SKM-1 treated with dmso at 0.1 percent for 144 hours (cell line): ENCODE data around the gene MYPN.
"Not testable (repeated sequence)": the region's sequence is repeated elsewhere in the genome, so short reads cannot be mapped to it uniquely, and the experiment has no call there.

Experiments used
- DNase-seq: peaks from one replicate; lab custom pipeline; 2025; ENCODE audit not compliant: unreplicated experiment; lab: John Stamatoyannopoulos, UW

Gene MYPN

DNA sequence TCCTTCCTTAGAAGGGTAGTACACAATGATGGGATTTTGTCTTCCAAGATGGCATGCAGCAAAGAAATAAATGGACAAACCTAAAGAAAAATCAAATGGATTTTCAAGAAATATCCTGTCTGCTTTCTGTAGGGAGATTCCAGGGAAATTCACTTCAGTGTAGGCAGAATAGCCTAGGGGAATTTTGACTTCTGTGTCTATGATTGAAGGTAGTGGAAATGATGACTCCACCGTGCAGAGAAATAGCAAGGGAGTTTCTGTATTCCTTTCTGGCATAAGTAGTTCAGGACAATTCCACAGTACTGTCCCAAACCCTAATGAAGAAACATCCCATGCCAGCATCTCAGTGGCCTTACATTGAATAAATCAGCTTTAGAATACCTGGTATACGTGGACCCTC lies 113.1 kb downstream of the MYPN start:
- no peak for DNase-seq

DNA sequence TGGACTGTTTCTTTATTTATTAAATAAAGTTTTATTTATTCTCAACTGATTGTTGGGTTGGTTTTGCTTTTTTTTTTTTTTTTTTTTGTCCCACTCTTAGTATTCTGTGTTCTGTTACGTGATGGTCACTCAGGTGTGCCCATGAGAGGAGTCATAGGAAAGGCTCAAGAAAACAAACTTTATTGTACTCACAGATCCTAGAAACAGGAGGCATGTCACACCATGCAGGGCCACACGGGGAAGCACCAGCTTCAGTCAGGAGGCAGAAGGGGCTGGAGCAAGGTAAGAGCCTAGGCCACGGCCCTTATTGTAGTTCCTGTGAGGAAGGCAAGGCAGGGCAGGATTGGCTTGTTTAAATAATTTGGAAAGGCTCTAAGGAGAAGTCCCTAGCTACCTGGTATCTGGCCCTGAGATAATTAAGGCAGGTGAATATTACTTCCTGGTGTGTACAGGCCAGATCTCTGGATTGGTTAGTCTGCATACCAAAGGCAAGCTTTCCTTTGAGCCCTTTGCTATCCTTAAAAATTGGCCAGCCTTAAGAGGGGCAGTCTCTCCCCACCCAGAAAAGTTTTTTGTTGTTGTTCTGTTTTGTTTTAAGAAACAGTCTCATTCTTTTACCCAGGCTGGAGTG lies 114.4 kb downstream of the MYPN start:
- DNase-seq = no peak

GRCh38 chr10:68224810-68225209 lies 115.5 kb downstream of the MYPN start:
- DNase-seq = no peak

DNA sequence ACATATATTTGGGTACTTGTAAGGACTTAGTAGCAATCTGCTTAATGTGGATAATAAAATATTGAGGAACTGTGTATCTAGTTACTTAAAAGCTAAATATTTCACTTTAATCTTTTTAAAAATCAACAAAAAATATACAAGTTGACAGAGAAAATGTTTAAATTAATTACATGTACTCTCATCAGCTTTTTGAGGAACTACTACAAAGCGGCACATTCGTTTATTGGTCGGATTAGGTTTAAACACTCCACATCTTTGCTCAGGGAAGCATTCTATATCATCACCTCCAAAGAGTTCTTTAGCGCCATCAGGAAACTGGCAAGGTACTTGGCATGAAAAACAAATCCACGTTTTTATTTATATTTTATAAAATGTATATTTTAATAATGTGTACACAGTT lies 121.0 kb downstream of the MYPN start:
- no peak for DNase-seq

DNA sequence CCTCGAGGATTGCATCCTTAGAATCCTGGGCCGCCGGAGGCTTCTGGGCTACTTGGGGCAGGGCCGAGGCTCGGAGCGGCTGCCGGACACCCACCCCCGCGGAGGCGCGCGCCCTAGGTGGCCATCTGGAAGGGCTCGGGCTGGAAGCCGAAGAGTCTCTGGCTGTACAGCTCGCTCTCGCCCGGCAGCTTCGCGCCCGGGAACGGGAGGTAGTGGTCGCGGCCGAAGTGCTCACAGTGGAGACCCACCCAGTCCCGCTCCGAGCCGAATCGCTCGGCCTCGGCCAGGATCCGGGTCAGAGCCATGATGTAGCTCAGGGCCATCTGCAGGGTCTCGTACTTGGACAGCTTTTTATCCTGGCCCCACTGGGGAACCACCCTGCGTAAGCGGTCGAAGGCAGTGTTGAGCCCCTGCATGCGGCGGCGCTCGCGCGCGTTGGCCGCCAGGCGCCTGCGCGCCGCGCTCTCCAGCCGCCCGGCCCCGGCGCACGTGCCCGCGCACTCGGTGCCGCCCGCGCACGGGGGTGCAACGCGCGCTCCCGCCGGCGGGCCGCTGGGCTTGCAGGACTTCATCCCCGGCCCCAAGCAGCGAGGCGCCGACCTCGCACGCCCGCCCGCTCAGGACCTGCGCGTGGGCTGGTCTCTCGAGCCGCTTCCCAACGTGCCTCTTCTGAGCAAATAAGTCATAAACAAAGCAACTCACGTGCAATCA lies 122.0 kb downstream of the MYPN start:
- peak; percentile 62 for DNase-seq

- DNase-seq = no peak
Measured at GRCh38 chr10:68231817-68232251, 122.5 kb downstream of the MYPN start, which contains the start of gene ATOH7. ATOH7 (minus strand) TSS chr10:68232113; CDS start chr10:68231677, 436 bp downstream.

DNA sequence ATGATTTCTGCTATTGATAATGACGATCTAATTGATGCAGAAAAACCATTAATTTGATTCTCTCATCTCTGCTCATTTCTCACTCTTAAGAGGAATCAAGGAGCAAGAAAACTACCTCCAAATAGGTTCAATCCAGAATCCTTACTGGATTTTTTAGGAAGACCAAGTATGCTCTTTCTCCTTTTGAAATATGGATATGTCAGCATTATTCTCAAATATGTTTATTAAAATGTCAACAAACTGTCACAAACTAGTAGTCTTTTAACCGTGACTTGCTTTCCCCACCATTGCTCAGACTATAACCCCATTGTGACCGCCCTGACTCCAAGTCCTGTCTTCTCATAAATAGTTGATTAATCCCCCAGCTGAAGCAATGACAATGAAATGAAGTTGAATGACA lies 123.8 kb downstream of the MYPN start:
- no peak for DNase-seq

- no peak for DNase-seq
Measured at GRCh38 chr10:68235111-68235510, 125.8 kb downstream of the MYPN start.

DNA sequence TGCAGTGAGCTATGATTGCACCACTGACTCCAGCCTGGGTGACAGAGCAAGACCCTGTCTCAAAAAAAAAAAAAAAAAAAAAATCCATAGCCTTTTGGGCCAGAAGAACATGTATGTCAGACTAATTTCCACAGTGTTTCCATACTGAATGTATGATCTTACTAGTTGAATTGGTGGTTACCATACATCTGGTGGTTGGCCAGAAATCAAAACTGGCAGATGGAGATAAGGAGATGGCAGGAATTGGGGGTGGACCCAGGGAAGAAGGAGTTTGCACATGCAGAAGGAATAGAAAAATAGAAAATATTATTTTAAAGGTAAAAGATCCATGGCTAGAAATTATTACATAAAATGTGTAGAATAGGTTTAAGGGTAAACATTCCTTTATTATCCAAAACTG lies 126.3 kb downstream of the MYPN start:
- DNase-seq = no peak

GRCh38 chr10:68237173-68237572 lies 127.9 kb downstream of the MYPN start:
- DNase-seq = no peak

GRCh38 chr10:68238371-68238770 lies 129.1 kb downstream of the MYPN start:
- DNase-seq = no peak

GRCh38 chr10:68239069-68239468 lies 129.8 kb downstream of the MYPN start:
- no peak for DNase-seq

- no peak for DNase-seq
Measured at GRCh38 chr10:68239596-68240150, 130.4 kb downstream of the MYPN start.

DNA sequence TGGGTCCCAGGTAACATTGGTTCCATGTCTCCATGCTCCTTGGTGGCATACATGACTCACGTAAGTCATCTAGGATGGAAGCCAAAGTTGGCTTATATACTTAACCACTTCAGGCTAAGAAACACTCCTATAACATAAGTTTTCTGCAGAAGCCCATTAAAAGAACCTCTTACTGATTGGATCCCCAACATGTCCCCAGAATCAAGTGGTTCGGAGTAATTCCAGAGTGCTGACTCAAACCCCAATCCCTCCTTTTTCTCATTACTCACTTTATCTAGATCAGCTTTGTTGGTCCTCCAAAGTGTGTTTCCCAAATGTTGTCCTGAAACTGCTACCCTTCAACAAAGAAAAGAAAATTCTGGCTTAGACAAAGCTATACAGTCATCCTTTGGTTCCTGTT lies 132.8 kb downstream of the MYPN start:
- DNase-seq = no peak

- not testable (repeated sequence) for DNase-seq
Measured at GRCh38 chr10:68246397-68246796, 137.1 kb downstream of the MYPN start.

DNA sequence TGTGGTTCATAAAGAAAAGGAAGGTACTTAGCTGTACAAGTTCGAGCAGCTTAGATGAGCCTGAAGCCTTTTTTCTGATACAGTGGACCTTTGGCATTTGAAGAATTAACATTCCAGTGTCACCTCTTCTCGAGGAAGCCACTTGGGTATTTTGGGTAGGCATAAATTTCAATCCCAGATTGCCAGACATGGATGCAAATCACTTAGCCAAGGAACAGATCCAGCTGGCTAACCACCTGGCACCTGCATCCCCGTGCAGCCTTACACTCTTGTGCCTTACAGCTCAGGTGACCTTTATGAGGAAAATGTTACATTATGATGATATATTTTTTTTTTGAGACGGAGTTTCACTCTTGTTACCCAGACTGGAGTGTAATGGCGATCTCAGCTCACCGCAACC lies 138.6 kb downstream of the MYPN start:
- no peak for DNase-seq

DNA sequence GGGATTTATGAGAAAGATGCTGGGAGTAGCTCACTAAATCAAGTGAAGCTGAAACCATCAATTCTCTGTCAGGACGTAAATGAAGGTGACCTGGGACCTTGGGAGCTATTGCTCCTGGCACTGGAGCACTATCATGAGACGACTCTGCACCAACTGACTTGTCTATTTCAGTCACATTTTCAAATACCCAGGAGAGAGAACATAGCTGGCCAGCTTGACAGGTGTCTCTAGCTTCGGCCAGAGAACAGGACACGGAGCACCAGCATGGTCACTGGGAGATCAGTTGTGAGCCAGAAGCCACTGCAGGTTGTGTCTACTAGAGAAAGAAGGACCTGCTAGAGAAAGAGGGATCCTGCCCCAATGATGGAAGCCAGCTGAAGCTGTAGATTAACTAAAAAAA lies 140.0 kb downstream of the MYPN start:
- no peak for DNase-seq

DNA sequence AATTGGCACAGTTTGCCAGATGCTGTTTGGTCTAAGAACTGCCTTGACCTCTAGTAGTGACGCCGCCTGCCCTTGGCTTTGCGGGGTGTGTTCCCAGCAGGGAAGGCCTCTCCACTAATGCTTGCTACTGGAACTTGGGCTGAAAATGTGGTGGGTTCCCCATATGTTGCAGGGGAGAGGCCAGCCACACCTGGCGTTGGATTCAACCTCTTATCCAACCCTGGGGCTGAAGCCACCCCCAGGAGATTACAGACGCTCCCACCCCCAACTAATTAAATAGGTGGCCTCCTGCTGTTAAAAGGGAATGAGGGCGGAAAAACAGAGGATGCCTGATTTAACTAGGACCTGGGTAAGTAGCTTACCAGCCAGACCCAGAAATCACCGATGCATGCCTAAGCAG lies 141.9 kb downstream of the MYPN start:
- no peak for DNase-seq

DNA sequence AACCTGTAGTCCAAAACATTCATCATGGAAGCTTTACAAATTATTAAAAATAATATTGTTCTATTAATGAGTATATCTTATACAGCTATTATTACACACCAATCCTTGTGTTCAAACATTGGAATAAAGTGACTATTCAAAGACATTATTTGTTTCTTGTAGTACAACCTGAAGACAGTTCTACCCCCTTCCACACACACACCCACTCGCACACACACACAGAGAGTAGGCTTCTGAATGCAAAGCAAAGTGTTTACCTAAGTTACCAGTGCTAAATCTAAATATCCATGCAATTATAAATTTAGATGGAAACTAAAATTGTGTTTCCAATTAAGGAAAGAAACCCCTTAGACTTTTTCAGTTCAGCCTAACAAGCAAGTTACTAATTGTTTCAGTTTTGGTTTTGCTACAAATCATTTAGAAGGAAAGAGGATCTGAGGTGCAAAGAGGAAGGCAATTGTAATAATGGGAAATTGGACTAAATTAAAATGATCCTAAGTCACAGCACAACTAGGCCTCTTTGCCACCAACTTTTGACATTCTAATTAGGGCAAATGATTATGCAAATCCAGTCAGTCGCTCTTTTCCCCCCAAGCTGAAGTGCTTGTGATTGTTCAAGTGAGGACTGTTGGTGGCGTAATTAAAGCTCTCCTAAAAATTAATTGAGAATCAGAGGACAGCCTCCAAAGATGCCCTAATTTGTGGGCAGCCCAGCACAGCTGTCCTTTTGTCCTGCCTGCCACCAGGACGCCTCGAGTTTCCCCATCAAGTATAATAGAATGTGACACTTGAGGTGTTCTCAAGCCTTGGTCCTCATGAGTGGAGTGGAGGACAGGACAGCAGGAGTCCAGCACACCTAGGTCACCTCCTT lies 142.6 kb downstream of the MYPN start:
- no peak for DNase-seq

GRCh38 chr10:68253346-68253745 lies 144.1 kb downstream of the MYPN start:
- no peak for DNase-seq

- no peak for DNase-seq
Measured at GRCh38 chr10:68261132-68261856, 152.0 kb downstream of the MYPN start.
